Measurements from ENCODE around the gene ZBED1.
"Not testable (repeated sequence)": the region's sequence is repeated elsewhere in the genome, so short reads cannot be mapped to it uniquely, and the experiment has no call there.

ZBED1 gene

GRCh38 chrX:2542826-2543521, 42.2 kb upstream of the ZBED1 start:
- H3K27me3 ChIP-seq (ENCODE audit: insufficient read depth, insufficient read length): no peaks in the 10 kb centered on the region
- no peak overlapping the region for H3K9ac ChIP-seq (ENCODE audit: insufficient read length, low read depth)
- TF ChIP-seq ZNF274 (IDR thresholded peaks at IDR 0.05; ENCODE audit: low read depth, low read length) (no peak), YY1 (IDR thresholded peaks at IDR 0.05; ENCODE audit: insufficient read depth, insufficient read length) (no peak), SUZ12 (IDR thresholded peaks at IDR 0.05; ENCODE audit: extremely low read depth, insufficient read depth, insufficient read length) (no peak)
- peaks cover 15% of the 10 kb centered on the region; the same call in 1 of the 2 replicates for H3K9me3 ChIP-seq (ENCODE audit: insufficient read depth, low read length)
- peaks cover 3% of the 10 kb centered on the region for H3K4me1 ChIP-seq (ENCODE audit: insufficient read depth, insufficient read length)
- no peak overlapping the region for H3K4me3 ChIP-seq (ENCODE audit: insufficient read length, low read depth)
- no peaks in the 10 kb centered on the region for H3K36me3 ChIP-seq (ENCODE audit: insufficient read depth, insufficient read length, low read length)
- no peak for DNase-seq (ENCODE audit: low read depth, low spot score)

- no peak for DNase-seq (ENCODE audit: low read depth, low spot score)
- Histone ChIP-seq H3K27me3 (ENCODE audit: insufficient read depth, insufficient read length) (no peaks in the 10 kb centered on the region), H3K9ac (ENCODE audit: insufficient read length, low read depth) (no peak overlapping the region), H3K9me3 (ENCODE audit: insufficient read depth, low read length) (peaks cover 11% of the 10 kb centered on the region; the same call in 1 of the 2 replicates), H3K4me1 (ENCODE audit: insufficient read depth, insufficient read length) (peaks cover 3% of the 10 kb centered on the region), H3K4me3 (ENCODE audit: insufficient read length, low read depth) (no peak overlapping the region), H3K36me3 (ENCODE audit: insufficient read depth, insufficient read length, low read length) (no peaks in the 10 kb centered on the region)
- TF ChIP-seq SUZ12 (IDR thresholded peaks at IDR 0.05; ENCODE audit: extremely low read depth, insufficient read depth, insufficient read length): no peak
- TF ChIP-seq ZNF274 (IDR thresholded peaks at IDR 0.05; ENCODE audit: low read depth, low read length): no peak
- TF ChIP-seq YY1 (IDR thresholded peaks at IDR 0.05; ENCODE audit: insufficient read depth, insufficient read length): no peak
Measured at GRCh38 chrX:2541603-2542002, 40.8 kb upstream of the ZBED1 start.

DNA sequence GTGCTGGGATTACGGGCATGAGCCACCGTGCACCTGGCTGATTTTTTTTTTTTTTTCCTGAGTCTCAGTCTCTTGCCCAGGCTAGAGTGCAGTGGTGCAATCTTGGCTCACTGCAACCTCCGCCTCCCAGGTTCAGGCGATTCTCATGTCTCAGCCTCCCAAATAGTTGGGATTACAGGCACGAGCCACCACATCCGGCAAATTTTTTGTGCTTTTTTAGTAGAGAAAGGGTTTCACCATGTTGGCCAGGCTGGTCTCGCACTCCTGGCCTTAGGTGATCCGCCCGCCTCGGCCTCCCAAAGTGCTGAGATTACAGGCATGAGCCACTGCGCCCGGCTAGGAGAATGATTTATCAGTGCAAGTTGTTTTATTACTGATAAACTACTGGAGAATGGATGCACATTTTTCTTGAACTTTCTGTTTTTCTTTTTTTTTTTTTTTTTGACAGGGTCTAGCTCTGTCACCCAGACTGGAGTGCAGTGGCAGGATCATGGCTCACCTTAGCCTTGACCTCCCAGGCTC, 39.7 kb upstream of the ZBED1 start:
- TF ChIP-seq ZNF274 (IDR thresholded peaks at IDR 0.05; ENCODE audit: low read depth, low read length) (no peak), SUZ12 (IDR thresholded peaks at IDR 0.05; ENCODE audit: extremely low read depth, insufficient read depth, insufficient read length) (no peak), YY1 (IDR thresholded peaks at IDR 0.05; ENCODE audit: insufficient read depth, insufficient read length) (no peak)
- Histone ChIP-seq H3K27me3 (ENCODE audit: insufficient read depth, insufficient read length) (no peaks in the 10 kb centered on the region), H3K36me3 (ENCODE audit: insufficient read depth, insufficient read length, low read length) (no peaks in the 10 kb centered on the region), H3K4me3 (ENCODE audit: insufficient read length, low read depth) (no peak overlapping the region), H3K9ac (ENCODE audit: insufficient read length, low read depth) (no peak overlapping the region), H3K4me1 (ENCODE audit: insufficient read depth, insufficient read length) (peaks cover 3% of the 10 kb centered on the region), H3K9me3 (ENCODE audit: insufficient read depth, low read length) (no peaks in the 10 kb centered on the region; the same call in 1 of the 2 replicates)
- no peak for DNase-seq (ENCODE audit: low read depth, low spot score)

DNA sequence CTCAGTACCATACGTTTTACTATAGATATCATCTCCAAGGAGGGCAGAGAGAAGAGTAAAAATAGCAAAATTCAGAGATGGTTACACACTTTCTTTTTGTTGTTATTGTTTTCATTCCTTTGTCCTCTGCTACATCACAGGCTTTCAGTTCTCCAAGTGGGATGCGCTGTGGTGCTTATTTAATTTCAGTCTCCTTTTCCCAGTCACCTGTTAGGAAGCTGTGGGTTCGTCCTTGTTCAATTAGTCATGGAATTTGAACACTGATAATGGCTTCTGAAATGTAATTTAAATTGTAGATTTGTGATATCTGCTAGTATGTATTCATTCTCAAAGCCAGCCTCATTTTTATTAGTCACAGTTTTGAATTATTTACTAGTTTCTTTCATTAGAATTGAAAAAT, 38.8 kb upstream of the ZBED1 start:
- no peaks in the 10 kb centered on the region for H3K27me3 ChIP-seq (ENCODE audit: insufficient read depth, insufficient read length)
- DNase-seq (ENCODE audit: low read depth, low spot score): no peak
- H3K9ac ChIP-seq (ENCODE audit: insufficient read length, low read depth): no peak overlapping the region
- H3K4me1 ChIP-seq (ENCODE audit: insufficient read depth, insufficient read length): peaks cover 3% of the 10 kb centered on the region
- TF ChIP-seq SUZ12 (IDR thresholded peaks at IDR 0.05; ENCODE audit: extremely low read depth, insufficient read depth, insufficient read length): no peak
- no peak for TF ChIP-seq ZNF274 (IDR thresholded peaks at IDR 0.05; ENCODE audit: low read depth, low read length)
- no peak for TF ChIP-seq YY1 (IDR thresholded peaks at IDR 0.05; ENCODE audit: insufficient read depth, insufficient read length)
- no peak overlapping the region for H3K4me3 ChIP-seq (ENCODE audit: insufficient read length, low read depth)
- H3K36me3 ChIP-seq (ENCODE audit: insufficient read depth, insufficient read length, low read length): no peaks in the 10 kb centered on the region
- no peaks in the 10 kb centered on the region; the same call in 1 of the 2 replicates for H3K9me3 ChIP-seq (ENCODE audit: insufficient read depth, low read length)

- Histone ChIP-seq H3K36me3 (ENCODE audit: insufficient read depth, insufficient read length, low read length) (no peaks in the 10 kb centered on the region), H3K9ac (ENCODE audit: insufficient read length, low read depth) (no peak overlapping the region), H3K27me3 (ENCODE audit: insufficient read depth, insufficient read length) (no peaks in the 10 kb centered on the region), H3K4me1 (ENCODE audit: insufficient read depth, insufficient read length) (peaks cover 3% of the 10 kb centered on the region), H3K4me3 (ENCODE audit: insufficient read length, low read depth) (no peak overlapping the region), H3K9me3 (ENCODE audit: insufficient read depth, low read length) (no peaks in the 10 kb centered on the region)
- TF ChIP-seq ZNF274 (IDR thresholded peaks at IDR 0.05; ENCODE audit: low read depth, low read length) (no peak), YY1 (IDR thresholded peaks at IDR 0.05; ENCODE audit: insufficient read depth, insufficient read length) (no peak)
- DNase-seq (ENCODE audit: low read depth, low spot score): no peak
Measured at GRCh38 chrX:2538031-2538757, 37.4 kb upstream of the ZBED1 start.

DNA sequence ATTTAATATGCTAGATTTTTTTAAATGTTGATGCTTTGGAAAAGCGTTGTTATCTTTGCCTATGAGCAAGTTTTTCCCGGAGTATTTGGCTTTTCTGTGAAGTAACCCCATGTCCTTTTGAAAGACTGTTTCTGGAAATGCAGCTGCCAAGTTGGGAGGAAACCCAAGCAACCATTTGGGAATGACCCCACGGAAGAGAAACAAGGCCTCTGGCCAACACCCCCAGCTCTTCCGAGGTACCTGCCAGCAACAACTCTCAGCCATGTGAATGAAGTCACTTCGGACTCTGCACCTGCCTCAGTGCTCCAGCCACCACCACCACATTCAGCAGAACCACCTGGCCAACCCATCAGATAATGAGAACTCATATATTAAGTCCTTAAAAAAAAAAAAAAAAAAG, 36.2 kb upstream of the ZBED1 start:
- DNase-seq (ENCODE audit: low read depth, low spot score): no peak
- no peak overlapping the region for H3K4me3 ChIP-seq (ENCODE audit: insufficient read length, low read depth)
- no peaks in the 10 kb centered on the region for H3K36me3 ChIP-seq (ENCODE audit: insufficient read depth, insufficient read length, low read length)
- H3K4me1 ChIP-seq (ENCODE audit: insufficient read depth, insufficient read length): peaks cover 3% of the 10 kb centered on the region
- TF ChIP-seq SUZ12 (IDR thresholded peaks at IDR 0.05; ENCODE audit: extremely low read depth, insufficient read depth, insufficient read length): no peak
- no peak for TF ChIP-seq ZNF274 (IDR thresholded peaks at IDR 0.05; ENCODE audit: low read depth, low read length)
- H3K9ac ChIP-seq (ENCODE audit: insufficient read length, low read depth): no peak overlapping the region
- no peaks in the 10 kb centered on the region for H3K9me3 ChIP-seq (ENCODE audit: insufficient read depth, low read length)
- no peaks in the 10 kb centered on the region for H3K27me3 ChIP-seq (ENCODE audit: insufficient read depth, insufficient read length)

- TF ChIP-seq SUZ12 (IDR thresholded peaks at IDR 0.05; ENCODE audit: extremely low read depth, insufficient read depth, insufficient read length) (no peak), YY1 (IDR thresholded peaks at IDR 0.05; ENCODE audit: insufficient read depth, insufficient read length) (no peak), ZNF274 (IDR thresholded peaks at IDR 0.05; ENCODE audit: low read depth, low read length) (no peak)
- Histone ChIP-seq H3K4me3 (ENCODE audit: insufficient read length, low read depth) (no peak overlapping the region), H3K9ac (ENCODE audit: insufficient read length, low read depth) (no peak overlapping the region), H3K9me3 (ENCODE audit: insufficient read depth, low read length) (no peaks in the 10 kb centered on the region), H3K4me1 (ENCODE audit: insufficient read depth, insufficient read length) (peaks cover 3% of the 10 kb centered on the region), H3K36me3 (ENCODE audit: insufficient read depth, insufficient read length, low read length) (no peaks in the 10 kb centered on the region), H3K27me3 (ENCODE audit: insufficient read depth, insufficient read length) (no peaks in the 10 kb centered on the region)
- no peak for DNase-seq (ENCODE audit: low read depth, low spot score)
Measured at GRCh38 chrX:2536141-2536540, 35.4 kb upstream of the ZBED1 start.

- not testable (repeated sequence) for H3K9ac ChIP-seq (ENCODE audit: insufficient read length, low read depth); H3K27me3 ChIP-seq (ENCODE audit: insufficient read depth, insufficient read length); H3K4me3 ChIP-seq (ENCODE audit: insufficient read length, low read depth); H3K36me3 ChIP-seq (ENCODE audit: insufficient read depth, insufficient read length, low read length); H3K9me3 ChIP-seq (ENCODE audit: insufficient read depth, low read length); DNase-seq (ENCODE audit: low read depth, low spot score); H3K4me1 ChIP-seq (ENCODE audit: insufficient read depth, insufficient read length)
Measured at GRCh38 chrX:2534261-2535021, 33.7 kb upstream of the ZBED1 start.
